Endodermal cell (in vitro differentiated cells): ENCODE results near the gene CSGALNACT2. TPM values are rescaled to one million over a fixed set of nuclear protein-coding genes. Genes with fewer than 3 reads are reported as not detected.

Source experiments
- DNase-seq: peaks from one replicate; pipeline ENCODE4 v3.0.0-alpha.2; 2017
- H3K27ac ChIP-seq: 2 replicates; pipeline ENCODE4 v1.5.1; 2013; ENCODE audit warnings: mild to moderate bottlenecking, low read depth, low read length, moderate library complexity
- H3K27me3 ChIP-seq: 2 replicates; pipeline ENCODE4 v1.6.1; 2013; ENCODE audit warnings: mild to moderate bottlenecking, low read length, moderate library complexity; ENCODE audit not compliant: insufficient read depth, control insufficient read depth, poor library complexity, severe bottlenecking
- H3K36me3 ChIP-seq: 2 replicates; pipeline ENCODE4 v1.7.0; 2013; ENCODE audit warnings: mild to moderate bottlenecking, low read length, moderate library complexity; ENCODE audit not compliant: control insufficient read depth, insufficient read depth
- H3K4me1 ChIP-seq: one replicate; pipeline ENCODE4 v1.7.0; 2013; ENCODE audit warnings: low read length; ENCODE audit not compliant: control insufficient read depth, insufficient read depth
- H3K4me3 ChIP-seq: 2 replicates; pipeline ENCODE4 v1.5.1; 2013; ENCODE audit warnings: mild to moderate bottlenecking, low read length, moderate library complexity
- H3K9ac ChIP-seq: 2 replicates; pipeline ENCODE4 v1.6.1; 2013; ENCODE audit warnings: mild to moderate bottlenecking, low read length, moderate library complexity; ENCODE audit not compliant: poor library complexity, severe bottlenecking; ENCODE audit errors: extremely low read depth
- H3K9me3 ChIP-seq: 2 replicates; pipeline ENCODE4 v1.6.1; 2013; ENCODE audit warnings: mild to moderate bottlenecking, low read length, moderate library complexity; ENCODE audit not compliant: control insufficient read depth
- H3K27ac Mint-ChIP-seq: 2 replicates; pipeline ENCODE4 v1.8.0; 2020; ENCODE audit warnings: mixed read lengths
- H3K27me3 Mint-ChIP-seq: 2 replicates; pipeline ENCODE4 v1.8.0; 2021; ENCODE audit warnings: mild to moderate bottlenecking, mixed read lengths; ENCODE audit not compliant: insufficient read depth
- H3K36me3 Mint-ChIP-seq: 2 replicates; pipeline ENCODE4 v1.8.0; 2020; ENCODE audit warnings: low read depth, mixed read lengths
- H3K4me1 Mint-ChIP-seq: 2 replicates; pipeline ENCODE4 v1.8.0; 2020; ENCODE audit warnings: mixed read lengths
- H3K4me3 Mint-ChIP-seq: 2 replicates; pipeline ENCODE4 v1.8.0; 2020; ENCODE audit warnings: mild to moderate bottlenecking, moderate library complexity, mixed read lengths
- H3K9me3 Mint-ChIP-seq: 2 replicates; pipeline ENCODE4 v1.8.0; 2020; ENCODE audit warnings: mild to moderate bottlenecking, mixed read lengths
- WGBS, 2 experiments: methylation state at CpG; one replicate each; pipeline versions ENCODE4 v1.1.5 to v1.1.7; 2013; ENCODE audit warnings: missing lambda C conversion rate in 2 of 2, mixed read lengths in 1 of 2; ENCODE audit not compliant: insufficient coverage in 1 of 2, insufficient read length in 1 of 2; 5-methylcytosine and 5-hydroxymethylcytosine counted together
- total RNA-seq, 2 donors: library from RNA; stranded (reverse); fragmentation: NEBNext Ultra II Directional in 1 of 2; extraction: Animal tissue kit (Norgen Biotek cat#: 25700) in 1 of 2; gene quantifications; 2 replicates in 1 of 2; 3 replicates in 1 of 2; pipeline ENCODE4 v1.2.1, GENCODE V29; 2021
- TF ChIP-seq, protein P1 (sequence below): fragments of 200-600 bp; sonication (generic); conservative IDR thresholded peaks from 2 replicates; pipeline ENCODE4 v1.5.0; 2021; ENCODE audit warnings: antibody characterized with exemption, mild to moderate bottlenecking

Gene CSGALNACT2
- total RNA-seq, 2 donors from 2014 or later, result 7.3 to 8.6 TPM

DNA sequence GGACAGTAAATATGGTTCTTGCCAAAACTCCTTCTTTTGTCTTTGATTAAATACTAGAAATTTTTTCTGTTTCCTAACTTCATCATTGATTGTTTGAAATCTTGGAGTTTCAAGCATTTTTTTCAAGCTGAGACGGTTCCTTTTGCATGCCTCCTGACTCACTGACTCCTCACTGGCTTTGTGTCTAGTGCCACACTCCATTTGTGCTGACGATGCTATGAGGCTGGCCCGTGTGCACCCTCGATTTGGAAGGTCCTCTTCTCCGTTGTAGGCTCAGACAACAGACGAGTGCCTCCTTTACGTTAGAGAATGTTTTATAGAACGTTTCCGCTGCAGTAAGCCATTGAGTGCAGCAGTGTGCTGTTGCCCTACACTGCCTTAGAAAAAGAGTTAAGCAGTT is 10.8 kb upstream of the CSGALNACT2 start:
- H3K4me3 Mint-ChIP-seq, result no peak overlapping the region
- no peak overlapping the region for H3K4me3 ChIP-seq
- no peaks in the 10 kb centered on the region for H3K36me3 ChIP-seq
- no peaks in the 10 kb centered on the region for H3K4me1 Mint-ChIP-seq
- H3K9ac ChIP-seq, result no peak overlapping the region
- no peaks in the 10 kb centered on the region for H3K9me3 Mint-ChIP-seq
- H3K36me3 Mint-ChIP-seq, result no peaks in the 10 kb centered on the region
- no peak overlapping the region for H3K27ac Mint-ChIP-seq
- H3K4me1 ChIP-seq, result no peaks in the 10 kb centered on the region
- H3K27me3 Mint-ChIP-seq, result no peaks in the 10 kb centered on the region
- 89 to 94% methylated on average over 9 of the region's 9 CpGs for WGBS, 2 experiments
- H3K27ac ChIP-seq, result no peak overlapping the region
- H3K27me3 ChIP-seq, result no peaks in the 10 kb centered on the region
- TF ChIP-seq, protein P1, sequence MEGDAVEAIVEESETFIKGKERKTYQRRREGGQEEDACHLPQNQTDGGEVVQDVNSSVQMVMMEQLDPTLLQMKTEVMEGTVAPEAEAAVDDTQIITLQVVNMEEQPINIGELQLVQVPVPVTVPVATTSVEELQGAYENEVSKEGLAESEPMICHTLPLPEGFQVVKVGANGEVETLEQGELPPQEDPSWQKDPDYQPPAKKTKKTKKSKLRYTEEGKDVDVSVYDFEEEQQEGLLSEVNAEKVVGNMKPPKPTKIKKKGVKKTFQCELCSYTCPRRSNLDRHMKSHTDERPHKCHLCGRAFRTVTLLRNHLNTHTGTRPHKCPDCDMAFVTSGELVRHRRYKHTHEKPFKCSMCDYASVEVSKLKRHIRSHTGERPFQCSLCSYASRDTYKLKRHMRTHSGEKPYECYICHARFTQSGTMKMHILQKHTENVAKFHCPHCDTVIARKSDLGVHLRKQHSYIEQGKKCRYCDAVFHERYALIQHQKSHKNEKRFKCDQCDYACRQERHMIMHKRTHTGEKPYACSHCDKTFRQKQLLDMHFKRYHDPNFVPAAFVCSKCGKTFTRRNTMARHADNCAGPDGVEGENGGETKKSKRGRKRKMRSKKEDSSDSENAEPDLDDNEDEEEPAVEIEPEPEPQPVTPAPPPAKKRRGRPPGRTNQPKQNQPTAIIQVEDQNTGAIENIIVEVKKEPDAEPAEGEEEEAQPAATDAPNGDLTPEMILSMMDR, result no peak
- DNase-seq, result no peak
- no peaks in the 10 kb centered on the region for H3K9me3 ChIP-seq

DNA sequence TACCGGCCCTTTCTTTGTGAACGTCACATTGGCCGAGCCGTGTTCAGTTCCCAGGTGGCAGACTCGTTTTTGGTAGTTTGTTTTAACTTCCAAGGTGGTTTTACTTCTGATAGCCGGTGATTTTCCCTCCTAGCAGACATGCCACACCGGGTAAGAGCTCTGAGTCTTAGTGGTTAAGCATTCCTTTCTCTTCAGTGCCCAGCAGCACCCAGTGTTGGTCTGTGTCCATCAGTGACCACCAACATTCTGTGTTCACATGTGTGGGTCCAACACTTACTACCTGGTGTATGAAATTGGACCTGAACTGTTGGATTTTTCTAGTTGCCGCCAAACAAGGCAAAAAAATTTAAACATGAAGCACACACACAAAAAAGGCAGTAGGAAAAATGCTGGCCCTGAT is 9.9 kb upstream of the CSGALNACT2 start:
- no peaks in the 10 kb centered on the region for H3K4me1 Mint-ChIP-seq

DNA sequence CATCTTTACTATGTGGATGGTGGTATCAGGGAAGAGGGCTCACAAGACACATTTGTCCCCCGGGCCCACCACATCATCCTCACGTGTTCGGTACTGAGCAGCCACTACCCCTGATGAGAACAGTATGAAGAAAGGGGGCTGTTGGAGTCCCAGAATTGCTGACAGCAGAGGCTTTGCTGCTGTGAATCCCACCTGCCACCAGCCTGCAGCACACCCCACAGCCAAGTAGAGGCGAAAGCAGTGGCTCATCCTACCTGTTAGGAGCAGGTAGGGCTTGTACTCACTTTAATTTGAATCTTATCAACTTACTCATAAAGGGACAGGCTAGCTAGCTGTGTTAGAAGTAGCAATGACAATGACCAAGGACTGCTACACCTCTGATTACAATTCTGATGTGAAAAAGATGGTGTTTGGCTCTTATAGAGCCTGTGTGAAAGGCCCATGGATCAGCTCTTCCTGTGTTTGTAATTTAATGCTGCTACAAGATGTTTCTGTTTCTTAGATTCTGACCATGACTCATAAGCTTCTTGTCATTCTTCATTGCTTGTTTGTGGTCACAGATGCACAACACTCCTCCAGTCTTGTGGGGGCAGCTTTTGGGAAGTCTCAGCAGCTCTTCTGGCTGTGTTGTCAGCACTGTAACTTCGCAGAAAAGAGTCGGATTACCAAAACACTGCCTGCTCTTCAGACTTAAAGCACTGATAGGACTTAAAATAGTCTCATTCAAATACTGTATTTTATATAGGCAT is 9.1 kb upstream of the CSGALNACT2 start:
- Mint-ChIP-seq H3K4me3 (no peak overlapping the region), H3K9me3 (no peaks in the 10 kb centered on the region), H3K27ac (no peak overlapping the region), H3K36me3 (no peaks in the 10 kb centered on the region), H3K27me3 (no peaks in the 10 kb centered on the region), H3K4me1 (no peaks in the 10 kb centered on the region)
- H3K9ac ChIP-seq, result no peak overlapping the region
- peak; percentile 45 for DNase-seq
- no peaks in the 10 kb centered on the region for H3K27me3 ChIP-seq
- whole genome bisulfite sequencing, 2 experiments, result 90 to 97% methylated on average over 4 to 6 of the region's 6 CpGs
- TF ChIP-seq, protein P1, result no peak
- no peaks in the 10 kb centered on the region for H3K9me3 ChIP-seq
- no peaks in the 10 kb centered on the region for H3K4me1 ChIP-seq
- H3K27ac ChIP-seq, result no peak overlapping the region
- no peak overlapping the region for H3K4me3 ChIP-seq
- H3K36me3 ChIP-seq, result no peaks in the 10 kb centered on the region

More for the DNA sequence above, 9.9 kb upstream of the CSGALNACT2 start:
- Histone ChIP-seq H3K27me3 (no peaks in the 10 kb centered on the region), H3K4me1 (no peaks in the 10 kb centered on the region), H3K9ac (no peak overlapping the region), H3K27ac (no peak overlapping the region), H3K4me3 (no peak overlapping the region), H3K36me3 (no peaks in the 10 kb centered on the region), H3K9me3 (no peaks in the 10 kb centered on the region)
- Mint-ChIP-seq H3K4me3 (no peak overlapping the region), H3K27ac (no peak overlapping the region), H3K9me3 (no peaks in the 10 kb centered on the region), H3K27me3 (no peaks in the 10 kb centered on the region), H3K36me3 (no peaks in the 10 kb centered on the region)
- peak; percentile 16 for DNase-seq
- WGBS, 2 experiments, result 81 to 82% methylated on average over 6 to 8 of the region's 8 CpGs
- TF ChIP-seq, protein P1, result no peak
